ENCODE measurements around the gene EHMT1.
"Not testable (repeated sequence)": the region's sequence is repeated elsewhere in the genome, so short reads cannot be mapped to it uniquely, and the experiment has no call there.

EHMT1 gene

DNA sequence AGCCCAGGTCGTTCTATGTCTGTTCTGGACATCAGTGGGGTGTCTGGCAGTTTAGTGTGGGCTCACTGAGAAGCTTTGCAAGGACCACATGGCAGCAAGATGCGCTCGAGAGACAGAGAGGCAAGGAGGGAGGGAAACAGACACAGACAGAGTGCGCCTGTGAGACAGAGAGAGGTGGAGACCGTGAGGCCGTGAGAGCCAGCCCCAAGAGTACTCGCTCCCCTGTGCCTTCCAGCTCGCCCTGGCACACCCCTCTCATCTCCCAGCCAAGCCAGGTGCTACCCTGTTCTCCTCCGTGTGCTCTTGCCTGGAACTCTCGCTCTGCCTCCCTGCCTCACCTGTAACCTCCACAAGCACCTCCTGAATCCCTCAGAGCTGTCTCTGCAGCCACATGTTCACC, 106.8 kb downstream of the EHMT1 start:
- H3K27ac Mint-ChIP-seq, result peak overlapping the region; percentile 93
- H3K4me3 Mint-ChIP-seq, result no peak overlapping the region
- H3K4me1 Mint-ChIP-seq, result peaks cover 22% of the 10 kb centered on the region
- peaks cover 41% of the 10 kb centered on the region for H3K9me3 Mint-ChIP-seq
- DNase-seq, result no peak
- no peak for TF ChIP-seq CTCF (IDR thresholded peaks at IDR 0.05)
- peaks cover 89% of the 10 kb centered on the region for H3K36me3 Mint-ChIP-seq (ENCODE audit: low read depth)
- H3K27me3 Mint-ChIP-seq (ENCODE audit: low read depth, poor library complexity), result peaks cover 3% of the 10 kb centered on the region

DNA sequence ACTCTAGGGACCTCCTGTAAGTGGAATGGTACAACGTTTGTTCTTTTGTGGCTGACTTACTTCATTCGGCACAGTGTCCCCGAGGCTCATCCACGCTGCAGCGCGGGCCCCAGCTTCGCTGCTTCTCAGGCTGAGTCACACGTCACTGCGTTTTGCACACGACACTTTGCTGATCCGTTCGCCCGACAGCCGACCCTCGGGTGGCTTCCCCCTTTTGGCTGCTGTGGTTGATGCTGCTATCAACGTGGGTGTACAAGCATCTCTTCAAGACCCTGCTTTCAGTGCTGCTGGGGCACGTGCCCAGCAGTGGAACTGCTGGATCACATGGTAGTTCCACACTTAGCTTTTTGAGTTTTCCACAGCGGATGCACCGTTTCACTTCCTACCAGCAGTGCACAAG, 107.5 kb downstream of the EHMT1 start:
- peaks cover 89% of the 10 kb centered on the region for H3K36me3 Mint-ChIP-seq (ENCODE audit: low read depth)
- DNase-seq; H3K27me3 Mint-ChIP-seq (ENCODE audit: low read depth, poor library complexity); H3K4me3 Mint-ChIP-seq: not testable (repeated sequence)
- H3K9me3 Mint-ChIP-seq, result peaks cover 44% of the 10 kb centered on the region
- peak overlapping the region; percentile 93 for H3K27ac Mint-ChIP-seq
- H3K4me1 Mint-ChIP-seq, result peaks cover 21% of the 10 kb centered on the region

DNA sequence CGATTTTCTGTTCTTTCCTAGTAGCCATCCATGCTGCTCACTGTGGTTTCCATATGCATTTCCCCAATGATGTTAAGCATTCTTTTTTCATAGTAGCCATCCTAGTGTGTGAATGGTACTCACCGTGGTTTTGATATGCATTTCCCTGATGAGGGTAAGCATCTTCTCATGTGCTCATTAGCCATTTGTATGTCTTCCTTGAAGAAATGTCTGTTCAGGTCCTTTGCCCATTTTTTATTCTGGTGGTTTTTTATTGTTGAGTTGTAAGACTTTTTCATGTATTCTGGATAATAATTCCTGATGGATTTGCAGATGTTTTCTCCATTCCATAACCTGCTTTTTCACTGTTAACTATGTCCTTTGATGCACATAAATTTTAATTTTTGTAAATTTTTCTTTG, 108.0 kb downstream of the EHMT1 start:
- peaks cover 41% of the 10 kb centered on the region for H3K9me3 Mint-ChIP-seq
- H3K27me3 Mint-ChIP-seq (ENCODE audit: low read depth, poor library complexity), result peaks cover 3% of the 10 kb centered on the region
- TF ChIP-seq CTCF (IDR thresholded peaks at IDR 0.05), result no peak
- H3K4me1 Mint-ChIP-seq, result peaks cover 17% of the 10 kb centered on the region
- DNase-seq, result no peak
- H3K27ac Mint-ChIP-seq, result no peak overlapping the region
- peaks cover 89% of the 10 kb centered on the region for H3K36me3 Mint-ChIP-seq (ENCODE audit: low read depth)
- no peak overlapping the region for H3K4me3 Mint-ChIP-seq

DNA sequence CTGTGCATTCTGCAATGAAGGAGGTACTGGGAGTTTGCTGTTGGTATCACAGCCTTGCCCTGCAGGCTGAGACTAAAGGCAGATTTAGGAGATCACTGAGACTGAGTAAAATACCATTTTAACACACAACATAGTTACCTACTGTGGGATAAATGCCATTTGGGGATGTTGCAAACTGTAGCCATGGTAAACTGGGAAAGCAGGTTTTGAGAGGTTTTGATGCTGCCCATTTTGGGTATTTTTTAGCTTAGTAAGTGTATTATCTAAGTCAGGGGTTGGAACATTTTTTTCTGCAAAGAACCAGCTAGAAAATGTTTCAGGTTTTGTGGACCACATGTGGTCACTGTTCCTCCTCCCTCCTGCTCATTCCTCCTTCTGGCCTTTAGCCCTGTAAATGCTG, 108.9 kb downstream of the EHMT1 start:
- no peak overlapping the region for H3K4me3 Mint-ChIP-seq
- H3K27me3 Mint-ChIP-seq (ENCODE audit: low read depth, poor library complexity), result no peaks in the 10 kb centered on the region
- TF ChIP-seq CTCF (IDR thresholded peaks at IDR 0.05), result no peak
- peaks cover 47% of the 10 kb centered on the region for H3K9me3 Mint-ChIP-seq
- H3K27ac Mint-ChIP-seq, result peak overlapping the region; percentile 78
- no peak for DNase-seq
- H3K36me3 Mint-ChIP-seq (ENCODE audit: low read depth), result peaks cover 91% of the 10 kb centered on the region
- peaks cover 7% of the 10 kb centered on the region for H3K4me1 Mint-ChIP-seq

DNA sequence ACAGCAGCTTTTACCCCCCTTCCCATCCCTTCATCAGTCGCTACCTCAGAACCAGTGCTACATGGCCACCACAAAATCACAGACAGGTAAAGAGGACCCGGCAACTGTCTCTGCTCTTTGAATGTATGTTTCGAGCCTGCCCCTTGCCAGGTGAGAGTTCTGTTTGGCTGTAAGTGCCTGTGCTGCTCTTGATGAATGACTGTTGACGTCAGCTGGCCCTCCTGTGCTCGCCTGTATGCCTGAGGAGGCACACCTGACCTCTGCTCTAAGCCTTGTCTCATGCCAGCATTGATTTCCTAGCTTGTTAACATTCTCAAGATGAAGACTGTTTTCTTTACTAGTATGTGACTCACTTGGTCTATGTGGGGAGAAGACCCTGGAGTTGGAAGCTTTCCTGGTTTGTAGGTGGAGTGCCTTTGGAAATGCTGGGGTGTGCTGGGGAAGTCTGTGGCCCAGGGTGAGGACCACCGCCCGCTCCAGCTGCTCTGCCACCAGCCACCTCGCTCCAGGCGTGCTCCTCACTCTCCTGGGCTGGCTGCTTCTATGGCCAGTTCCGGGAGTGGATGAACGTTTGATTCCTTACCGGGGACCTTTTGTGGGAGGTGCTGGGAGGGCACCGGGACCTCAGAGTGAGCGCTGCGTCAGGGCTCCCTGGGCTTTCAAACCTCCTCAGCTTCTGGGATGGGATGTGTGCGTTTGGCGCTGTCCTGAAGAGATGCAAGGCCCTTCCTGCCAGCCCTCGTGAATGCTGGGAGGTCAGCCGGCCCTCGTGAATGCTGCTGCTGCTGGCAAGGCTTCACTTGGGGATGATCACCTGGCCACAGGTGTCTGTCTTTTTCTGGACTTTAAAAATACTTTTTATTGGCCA, 109.9 kb downstream of the EHMT1 start:
- no peak overlapping the region for H3K4me3 Mint-ChIP-seq
- TF ChIP-seq CTCF (IDR thresholded peaks at IDR 0.05), result no peak
- peaks cover 99% of the 10 kb centered on the region for H3K36me3 Mint-ChIP-seq (ENCODE audit: low read depth)

DNA sequence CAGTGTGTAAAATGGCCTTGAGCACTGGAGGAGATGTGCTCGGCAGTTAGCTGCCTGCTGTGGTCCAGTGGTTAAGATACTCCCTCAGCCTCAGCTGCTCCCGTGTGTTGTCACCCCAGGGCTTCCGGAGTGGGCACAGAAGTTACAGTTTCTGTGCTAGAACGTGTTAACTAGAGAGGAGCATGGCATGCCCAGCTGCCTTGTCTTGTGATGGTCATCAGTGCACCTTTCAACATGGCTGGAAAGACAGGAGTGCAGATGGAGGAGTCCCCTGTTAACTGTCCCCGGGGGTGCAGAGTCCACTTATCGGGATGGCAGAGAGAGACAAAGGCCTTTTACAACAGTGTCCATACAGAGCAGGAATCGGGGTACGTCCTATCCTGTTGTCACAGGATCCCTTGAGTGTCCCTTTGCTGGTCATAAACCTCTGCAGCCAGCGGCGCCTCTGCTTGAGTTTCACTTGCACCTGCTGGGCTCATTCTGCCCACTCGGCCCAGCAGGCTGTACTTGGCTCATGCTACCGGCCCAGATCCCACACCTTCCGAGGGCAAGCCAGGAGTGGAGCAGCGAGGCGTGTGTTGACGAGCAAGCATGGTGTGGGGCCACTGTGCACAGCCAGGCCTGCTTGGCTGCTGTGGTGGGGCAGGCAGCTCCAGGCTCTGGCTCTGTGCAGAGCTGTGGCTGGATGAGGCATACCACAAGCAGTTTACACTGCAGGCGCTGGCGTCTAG, 112.6 kb downstream of the EHMT1 start:
- Mint-ChIP-seq H3K27ac (no peak overlapping the region), H3K4me1 (no peaks in the 10 kb centered on the region), H3K27me3 (ENCODE audit: low read depth, poor library complexity) (no peaks in the 10 kb centered on the region)

More for the DNA sequence above, 109.9 kb downstream of the EHMT1 start:
- peaks cover 57% of the 10 kb centered on the region for H3K9me3 Mint-ChIP-seq
- peaks cover 5% of the 10 kb centered on the region for H3K4me1 Mint-ChIP-seq
- peak overlapping the region; percentile 78 for H3K27ac Mint-ChIP-seq
- DNase-seq, result no peak
- H3K27me3 Mint-ChIP-seq (ENCODE audit: low read depth, poor library complexity), result no peaks in the 10 kb centered on the region

More for the DNA sequence above, 112.6 kb downstream of the EHMT1 start:
- peaks cover 100% of the 10 kb centered on the region for H3K36me3 Mint-ChIP-seq (ENCODE audit: low read depth)
- no peak overlapping the region for H3K4me3 Mint-ChIP-seq
- peaks cover 63% of the 10 kb centered on the region for H3K9me3 Mint-ChIP-seq
- no peak for DNase-seq
- no peak for TF ChIP-seq CTCF (IDR thresholded peaks at IDR 0.05)

Measured in nephron progenitor cell (in vitro differentiated cells).